GM19099 (cell line): Measurements from ENCODE around the gene RIMS1.

Experiments
- POLR2A ChIP-seq: IDR thresholded peaks from 3 replicates; pipeline ENCODE4 v1.6.1; 2011; ENCODE audit warnings: low read depth; ENCODE audit not compliant: insufficient read length; ENCODE audit errors: extremely low read depth

The RIMS1 gene

GRCh38 chr6:72376736-72377135 is 490.4 kb downstream of the RIMS1 start:
- TF ChIP-seq POLR2A, result no peak

DNA sequence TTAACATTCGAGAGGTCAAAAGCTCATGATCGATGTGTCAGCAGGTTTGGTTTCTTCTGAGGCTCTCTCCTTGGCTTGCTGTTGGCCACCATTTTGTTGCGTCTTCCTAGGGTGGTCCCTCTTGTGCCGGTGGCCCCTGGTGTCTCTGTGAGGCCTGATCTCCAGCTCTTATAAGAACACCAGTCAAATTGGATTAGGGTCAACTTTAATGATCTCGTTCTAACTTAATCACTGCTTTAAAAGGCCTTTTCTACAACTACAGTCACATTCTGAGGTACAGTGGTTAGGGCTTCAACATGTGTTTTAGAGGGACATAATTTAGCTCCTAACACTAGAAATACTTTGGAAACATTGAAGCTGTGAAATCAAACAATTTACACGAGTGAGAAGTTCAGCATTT is 494.7 kb downstream of the RIMS1 start:
- TF ChIP-seq POLR2A, result no peak

GRCh38 chr6:72382602-72383529 is 496.5 kb downstream of the RIMS1 start:
- no peak for TF ChIP-seq POLR2A

DNA sequence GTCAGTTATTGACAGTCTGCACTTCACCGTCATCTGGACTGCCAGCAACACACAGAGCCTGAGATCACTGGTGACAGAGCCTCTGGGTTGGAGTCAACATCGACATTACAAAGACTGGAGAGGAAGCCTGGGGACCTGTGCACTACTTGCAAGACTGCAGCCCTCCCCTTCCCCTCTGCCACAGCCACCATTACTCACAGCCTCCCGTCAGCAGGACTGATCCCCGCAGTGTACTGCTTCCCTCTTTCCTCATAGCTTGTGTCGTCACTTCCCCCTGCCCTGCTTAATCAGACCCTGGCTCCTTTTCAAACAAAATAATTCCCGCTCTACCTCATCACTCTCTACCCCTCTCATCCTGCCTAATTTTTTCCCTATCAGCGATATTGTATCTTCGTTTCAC is 500.0 kb downstream of the RIMS1 start:
- no peak for TF ChIP-seq POLR2A

- TF ChIP-seq POLR2A, result no peak
Observed at GRCh38 chr6:72389698-72390097, 503.3 kb downstream of the RIMS1 start.

- TF ChIP-seq POLR2A, result no peak
Observed at GRCh38 chr6:72390548-72390947, 504.2 kb downstream of the RIMS1 start.

GRCh38 chr6:72401865-72402264 is 515.5 kb downstream of the RIMS1 start:
- no peak for TF ChIP-seq POLR2A

- TF ChIP-seq POLR2A, result no peak
Observed at GRCh38 chr6:72403413-72403812, 517.1 kb downstream of the RIMS1 start.

DNA sequence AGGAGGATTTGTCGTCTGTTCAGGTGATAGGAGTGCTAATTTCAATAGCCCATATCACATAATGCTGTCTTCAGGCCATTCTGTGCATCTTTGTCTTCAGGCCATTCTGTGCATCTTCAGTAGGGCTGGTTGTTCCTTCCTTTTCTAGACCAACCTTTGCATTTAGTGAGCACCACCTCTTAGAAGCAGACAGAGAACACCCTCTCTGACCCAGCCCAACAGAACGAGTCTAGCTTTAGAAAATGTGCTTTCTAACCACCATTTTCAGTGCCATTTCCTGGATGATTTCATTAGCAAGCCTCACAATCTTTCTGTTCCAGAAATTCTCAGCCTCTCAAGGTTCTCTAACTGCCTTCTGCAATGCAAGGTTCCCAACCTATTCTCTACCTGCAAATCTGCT is 520.2 kb downstream of the RIMS1 start:
- TF ChIP-seq POLR2A, result no peak

DNA sequence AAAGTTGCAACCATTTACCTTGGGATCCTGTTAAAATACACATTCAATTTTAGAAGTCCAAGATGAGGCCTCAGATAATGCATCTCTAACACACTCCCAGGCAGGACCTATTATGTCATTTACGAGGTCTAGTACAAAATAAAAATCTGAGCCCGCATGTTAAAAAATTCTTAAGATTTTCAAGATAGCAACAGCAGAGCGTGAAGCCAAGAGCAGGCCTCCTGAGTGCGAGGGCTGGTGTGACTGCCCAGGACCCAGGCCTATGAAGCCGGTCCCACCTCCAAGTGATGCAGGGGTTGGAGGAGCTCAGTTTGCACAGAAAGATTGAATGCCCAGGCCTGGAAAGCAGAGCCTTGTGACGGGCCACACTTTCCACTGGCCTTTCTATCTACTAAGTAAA is 524.4 kb downstream of the RIMS1 start:
- TF ChIP-seq POLR2A, result no peak

- no peak for TF ChIP-seq POLR2A
Observed at GRCh38 chr6:72411872-72412708, 525.7 kb downstream of the RIMS1 start.

- TF ChIP-seq POLR2A, result no peak
Observed at GRCh38 chr6:72412709-72413044, 526.3 kb downstream of the RIMS1 start.

- no peak for TF ChIP-seq POLR2A
Observed at GRCh38 chr6:72413884-72414283, 527.5 kb downstream of the RIMS1 start.

DNA sequence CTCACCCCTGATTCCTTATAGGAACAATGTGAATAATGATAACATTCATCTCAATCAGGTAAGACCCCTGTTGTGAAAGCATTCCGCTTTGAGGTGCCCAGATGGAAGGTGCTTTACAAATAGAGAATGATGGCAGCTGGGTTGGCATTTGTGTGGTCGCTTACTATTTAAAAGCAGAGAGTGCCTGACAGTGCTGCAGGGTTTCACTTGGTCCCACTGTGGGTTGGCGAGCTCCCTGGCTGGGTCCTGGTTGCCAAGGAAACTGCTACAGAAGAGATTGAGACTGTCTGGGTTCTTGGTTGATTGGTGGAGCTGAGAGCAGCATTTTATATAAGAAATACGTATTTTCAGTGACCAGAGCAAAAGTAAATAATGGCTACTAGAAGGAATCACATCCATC is 528.3 kb downstream of the RIMS1 start:
- TF ChIP-seq POLR2A, result no peak

- no peak for TF ChIP-seq POLR2A
Observed at GRCh38 chr6:72416744-72417465, 530.6 kb downstream of the RIMS1 start.
